Suprapubic skin (tissue), 4 donors: ENCODE data around the gene C1GALT1. TPM values are rescaled to one million over a fixed set of nuclear protein-coding genes. Genes with fewer than 3 reads are reported as not detected.

Source experiments
- DNase-seq, 2 donors: peaks; one replicate each; pipeline ENCODE4 v3.0.0-alpha.2; 2019; ENCODE audit warnings: low spot score in 2 of 2
- H3K27ac ChIP-seq: fragments of 200-600 bp; sonication (generic); one replicate; pipeline ENCODE4 v1.5.1; 2019
- H3K27me3 ChIP-seq: fragments of 200-600 bp; sonication (generic); one replicate; pipeline ENCODE4 v1.5.1; 2019
- H3K36me3 ChIP-seq: fragments of 200-600 bp; sonication (generic); one replicate; pipeline ENCODE4 v1.5.1; 2019
- H3K4me1 ChIP-seq: fragments of 200-600 bp; sonication (generic); one replicate; pipeline ENCODE4 v1.5.1; 2019
- H3K4me3 ChIP-seq: fragments of 200-600 bp; sonication (generic); one replicate; pipeline ENCODE4 v1.5.1; 2019; ENCODE audit warnings: mild to moderate bottlenecking
- H3K9me3 ChIP-seq: fragments of 200-600 bp; sonication (generic); one replicate; pipeline ENCODE4 v1.5.1; 2019
- EP300 ChIP-seq: sonication (generic); formaldehyde crosslinking; IDR thresholded peaks from one replicate; pipeline ENCODE4 v1.6.1; 2017; ENCODE audit warnings: antibody characterized with exemption
- POLR2A ChIP-seq, 2 donors: fragments of 450-650 bp; IDR thresholded peaks; one replicate each; pipeline ENCODE4 v1.6.1; 2017; ENCODE audit warnings: antibody characterized with exemption in 2 of 2, mild to moderate bottlenecking in 2 of 2, moderate library complexity in 2 of 2
- POLR2AphosphoS5 ChIP-seq, 3 donors: sonication (generic); formaldehyde crosslinking; IDR thresholded peaks; one replicate each; pipeline ENCODE4 v1.6.1; 2017; ENCODE audit warnings: antibody characterized with exemption in 3 of 3
- WGBS: methylation state at CpG from one replicate; pipeline ENCODE4 v1.1.5; 2018; 5-methylcytosine and 5-hydroxymethylcytosine counted together
- total RNA-seq, 4 donors: library from RNA; depleted of rRNA; stranded (reverse); fragments of >200 nt; gene quantifications; one replicate each; pipeline ENCODE4 v1.1.0, GENCODE V29; 2016
- TF ChIP-seq, protein P1 (sequence below), 2 donors: fragments of 200-600 bp in 1 of 2; fragments of 450-650 bp in 1 of 2; sonication (generic) in 1 of 2; IDR thresholded peaks; one replicate each; pipeline ENCODE4 v1.5.1; 2016 to 2019; ENCODE audit warnings: antibody characterized with exemption in 2 of 2, mild to moderate bottlenecking in 1 of 2, moderate library complexity in 1 of 2

The C1GALT1 gene
- total RNA-seq, 4 donors from 2014 or later = 13.3 to 65.0 (median 30.3) TPM

DNA sequence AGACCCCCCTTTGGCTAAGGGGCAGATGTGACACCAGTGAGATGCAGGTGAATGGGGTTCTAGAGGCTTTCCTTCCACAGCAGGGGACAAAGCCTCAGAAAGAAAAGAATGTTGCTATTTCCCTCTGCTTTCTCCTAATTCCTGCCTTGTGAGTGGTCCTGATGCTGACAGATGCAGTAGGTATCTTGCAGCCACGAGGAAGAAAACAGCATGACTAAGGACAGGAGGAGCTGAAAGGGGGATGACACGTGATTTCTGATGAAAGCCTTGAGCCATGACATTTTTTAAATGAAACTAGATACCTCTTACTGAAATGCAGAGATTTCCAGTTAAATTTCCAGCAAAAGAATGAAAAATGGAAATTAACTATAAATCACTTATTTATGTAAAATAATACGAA, 92.4 kb downstream of the C1GALT1 start:
- TF ChIP-seq, protein P1, sequence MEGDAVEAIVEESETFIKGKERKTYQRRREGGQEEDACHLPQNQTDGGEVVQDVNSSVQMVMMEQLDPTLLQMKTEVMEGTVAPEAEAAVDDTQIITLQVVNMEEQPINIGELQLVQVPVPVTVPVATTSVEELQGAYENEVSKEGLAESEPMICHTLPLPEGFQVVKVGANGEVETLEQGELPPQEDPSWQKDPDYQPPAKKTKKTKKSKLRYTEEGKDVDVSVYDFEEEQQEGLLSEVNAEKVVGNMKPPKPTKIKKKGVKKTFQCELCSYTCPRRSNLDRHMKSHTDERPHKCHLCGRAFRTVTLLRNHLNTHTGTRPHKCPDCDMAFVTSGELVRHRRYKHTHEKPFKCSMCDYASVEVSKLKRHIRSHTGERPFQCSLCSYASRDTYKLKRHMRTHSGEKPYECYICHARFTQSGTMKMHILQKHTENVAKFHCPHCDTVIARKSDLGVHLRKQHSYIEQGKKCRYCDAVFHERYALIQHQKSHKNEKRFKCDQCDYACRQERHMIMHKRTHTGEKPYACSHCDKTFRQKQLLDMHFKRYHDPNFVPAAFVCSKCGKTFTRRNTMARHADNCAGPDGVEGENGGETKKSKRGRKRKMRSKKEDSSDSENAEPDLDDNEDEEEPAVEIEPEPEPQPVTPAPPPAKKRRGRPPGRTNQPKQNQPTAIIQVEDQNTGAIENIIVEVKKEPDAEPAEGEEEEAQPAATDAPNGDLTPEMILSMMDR (IDR thresholded peaks at IDR 0.05) = no peak
- no peak for TF ChIP-seq POLR2A (IDR thresholded peaks at IDR 0.05)
- no peak for TF ChIP-seq EP300
- TF ChIP-seq POLR2AphosphoS5 (IDR thresholded peaks at IDR 0.05) = no peak
- H3K4me1 ChIP-seq = no peaks in the 10 kb centered on the region
- no peak overlapping the region for H3K27ac ChIP-seq
- H3K9me3 ChIP-seq = no peaks in the 10 kb centered on the region
- 70% methylated on average over 3 of the region's 3 CpGs for WGBS
- no peaks in the 10 kb centered on the region for H3K27me3 ChIP-seq
- no peaks in the 10 kb centered on the region for H3K36me3 ChIP-seq
- DNase-seq = no peak
- no peak overlapping the region for H3K4me3 ChIP-seq

DNA sequence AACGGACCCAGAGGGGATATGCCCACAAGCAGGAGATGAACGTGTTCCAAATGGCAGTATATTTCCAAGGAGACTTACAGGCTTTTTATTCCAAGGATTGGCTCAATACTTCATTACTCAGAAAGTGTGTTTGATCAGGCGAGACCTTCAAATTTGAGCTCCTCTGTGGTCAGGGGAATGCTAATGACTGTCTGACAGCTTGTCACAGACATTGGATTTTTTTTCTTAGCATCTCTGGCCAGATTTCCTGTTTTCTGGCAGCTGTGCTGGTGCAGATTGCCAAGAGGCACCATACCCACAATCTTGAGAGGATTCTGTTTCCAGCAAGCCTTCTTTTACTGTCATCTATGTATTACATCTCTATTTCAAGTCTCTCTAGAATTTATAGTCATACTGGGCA, 93.8 kb downstream of the C1GALT1 start:
- Histone ChIP-seq H3K9me3 (no peaks in the 10 kb centered on the region), H3K4me1 (no peaks in the 10 kb centered on the region), H3K36me3 (no peaks in the 10 kb centered on the region), H3K4me3 (no peak overlapping the region), H3K27me3 (no peaks in the 10 kb centered on the region), H3K27ac (no peak overlapping the region)
- DNase-seq = no peak
- TF ChIP-seq EP300 (no peak), POLR2AphosphoS5 (IDR thresholded peaks at IDR 0.05) (no peak), POLR2A (IDR thresholded peaks at IDR 0.05) (no peak)
- TF ChIP-seq, protein P1 (IDR thresholded peaks at IDR 0.05) = no peak
- 34% methylated on average over 3 of the region's 3 CpGs for WGBS

DNA sequence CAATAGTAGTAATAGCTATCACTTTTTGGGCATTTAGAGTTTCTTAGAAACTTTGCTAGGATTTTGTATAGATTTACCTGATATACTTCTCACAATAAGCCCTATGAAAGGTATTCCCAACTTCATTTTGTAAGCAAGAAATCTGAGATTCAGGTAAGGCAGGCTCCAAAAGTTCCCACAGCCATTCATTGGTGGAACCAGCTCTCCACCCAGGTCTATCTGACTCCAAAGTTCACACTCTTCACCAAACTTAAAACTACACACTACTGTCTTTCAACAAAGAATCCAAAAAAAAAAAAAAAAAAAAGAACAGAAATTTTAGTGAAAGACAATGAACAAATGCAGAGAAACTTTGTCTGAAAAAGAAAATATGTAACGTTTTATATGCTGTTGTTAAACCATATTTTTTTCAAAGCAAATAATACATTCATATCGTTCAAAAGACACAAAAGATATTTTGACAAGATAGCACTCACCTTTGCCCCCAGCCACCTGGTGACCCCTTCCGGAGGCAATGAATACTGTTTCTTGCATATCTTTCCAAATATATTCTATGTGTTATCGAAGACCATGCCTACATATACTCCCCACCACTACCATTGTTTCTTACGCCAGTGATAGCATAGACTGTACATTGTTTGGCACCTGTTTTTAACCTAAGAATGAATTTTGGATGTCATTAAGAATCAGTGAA, 108.2 kb downstream of the C1GALT1 start:
- Histone ChIP-seq H3K4me3 (no peak overlapping the region), H3K9me3 (peaks cover 5% of the 10 kb centered on the region), H3K36me3 (no peaks in the 10 kb centered on the region), H3K27ac (no peak overlapping the region), H3K4me1 (no peaks in the 10 kb centered on the region), H3K27me3 (no peaks in the 10 kb centered on the region)
- TF ChIP-seq POLR2A (IDR thresholded peaks at IDR 0.05) = no peak
- no peak for TF ChIP-seq EP300
- TF ChIP-seq, protein P1 (IDR thresholded peaks at IDR 0.05) = no peak
- TF ChIP-seq POLR2AphosphoS5 (IDR thresholded peaks at IDR 0.05) = no peak
- no peak for DNase-seq
- 89% methylated on average over 5 of the region's 5 CpGs for WGBS

DNA sequence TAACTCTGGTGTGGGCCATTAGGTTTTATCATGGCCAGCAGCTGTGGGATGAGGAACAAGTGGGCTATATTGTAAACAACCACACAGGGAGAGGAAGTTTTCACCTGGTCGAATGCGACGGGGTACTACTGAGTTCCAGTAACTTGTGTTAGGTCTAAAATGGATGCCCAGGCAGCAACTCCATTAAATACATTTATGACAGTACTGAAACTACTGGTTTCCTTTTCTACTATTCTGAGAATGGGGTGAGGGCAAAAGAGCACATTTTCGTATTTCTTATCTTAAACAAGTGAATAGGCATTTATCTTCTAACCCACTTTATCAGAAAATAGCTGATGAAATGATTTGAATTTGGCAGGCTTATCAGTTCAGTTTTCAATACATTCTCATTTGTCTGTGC, 109.7 kb downstream of the C1GALT1 start:
- Histone ChIP-seq H3K4me1 (no peaks in the 10 kb centered on the region), H3K27me3 (no peaks in the 10 kb centered on the region), H3K9me3 (no peaks in the 10 kb centered on the region), H3K36me3 (no peaks in the 10 kb centered on the region), H3K27ac (no peak overlapping the region), H3K4me3 (no peak overlapping the region)
- WGBS = 93% methylated on average over 4 of the region's 4 CpGs
- TF ChIP-seq EP300 (no peak), POLR2A (IDR thresholded peaks at IDR 0.05) (no peak), POLR2AphosphoS5 (IDR thresholded peaks at IDR 0.05) (no peak)
- TF ChIP-seq, protein P1 (IDR thresholded peaks at IDR 0.05) = no peak
- no peak for DNase-seq

DNA sequence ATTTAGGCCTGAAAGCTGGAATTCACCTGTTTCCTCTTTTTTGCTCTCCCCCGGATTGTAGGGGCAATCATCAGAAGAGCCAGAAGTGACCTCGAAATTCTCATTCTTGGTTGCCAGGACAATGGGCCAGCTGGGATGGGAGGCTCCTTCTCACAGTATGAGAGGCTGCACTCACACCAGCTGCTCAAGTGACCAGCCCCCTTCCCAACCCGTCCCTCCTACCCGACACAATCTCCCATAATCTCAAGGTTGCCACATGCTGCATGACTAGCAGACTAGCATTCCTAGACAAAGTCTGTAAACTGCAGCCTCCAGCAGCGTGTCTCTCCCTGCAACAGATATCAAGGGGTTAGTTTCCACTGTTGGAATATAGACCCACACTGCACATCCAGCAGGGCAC, 110.3 kb downstream of the C1GALT1 start:
- no peak for TF ChIP-seq EP300
- no peak for TF ChIP-seq POLR2AphosphoS5 (IDR thresholded peaks at IDR 0.05)
- no peak for TF ChIP-seq POLR2A (IDR thresholded peaks at IDR 0.05)
- TF ChIP-seq, protein P1 (IDR thresholded peaks at IDR 0.05) = no peak
- 79% methylated on average over 5 of the region's 5 CpGs for WGBS

More for the DNA sequence above, 110.3 kb downstream of the C1GALT1 start:
- no peaks in the 10 kb centered on the region for H3K27me3 ChIP-seq
- no peak for DNase-seq
- no peaks in the 10 kb centered on the region for H3K4me1 ChIP-seq
- no peaks in the 10 kb centered on the region for H3K9me3 ChIP-seq
- H3K27ac ChIP-seq = no peak overlapping the region
- H3K36me3 ChIP-seq = no peaks in the 10 kb centered on the region
- H3K4me3 ChIP-seq = no peak overlapping the region
